Fibroblast of the aortic adventitia (primary cell): Measurements from ENCODE around the gene UTF1. TPM values are rescaled to one million over a fixed set of nuclear protein-coding genes. Genes with fewer than 3 reads are reported as not detected.

ENCODE experiments used
- DNase-seq: peaks from one replicate; pipeline ENCODE4 v3.0.0-alpha.2; 2010; ENCODE audit warnings: low read depth
- H3K4me3 ChIP-seq: 2 replicates; pipeline ENCODE4 v1.5.1; 2011; ENCODE audit warnings: low read depth, mild to moderate bottlenecking, control low read depth, low read length, moderate library complexity
- CTCF ChIP-seq: IDR thresholded peaks from 2 replicates; pipeline ENCODE4 v1.5.1; 2011; ENCODE audit warnings: mild to moderate bottlenecking, low read length, control low read depth, inconsistent platforms; ENCODE audit not compliant: insufficient read depth
- total RNA-seq: library from RNA; depleted of rRNA; stranded (reverse); fragments of >200 nt; gene quantifications from 2 replicates; pipeline ENCODE4 v1.2.3, GENCODE V29; 2012; ENCODE audit warnings: low replicate concordance

UTF1 gene
- total RNA-seq, 1 donor, result not detected

- H3K4me3 ChIP-seq, result no peak overlapping the region
- no peak for TF ChIP-seq CTCF
- no peak for DNase-seq
Measured at GRCh38 chr10:133254421-133255120, 24.6 kb downstream of the UTF1 start.

GRCh38 chr10:133255323-133255722 lies 25.3 kb downstream of the UTF1 start:
- H3K4me3 ChIP-seq, result no peak overlapping the region
- TF ChIP-seq CTCF, result no peak
- no peak for DNase-seq

DNA sequence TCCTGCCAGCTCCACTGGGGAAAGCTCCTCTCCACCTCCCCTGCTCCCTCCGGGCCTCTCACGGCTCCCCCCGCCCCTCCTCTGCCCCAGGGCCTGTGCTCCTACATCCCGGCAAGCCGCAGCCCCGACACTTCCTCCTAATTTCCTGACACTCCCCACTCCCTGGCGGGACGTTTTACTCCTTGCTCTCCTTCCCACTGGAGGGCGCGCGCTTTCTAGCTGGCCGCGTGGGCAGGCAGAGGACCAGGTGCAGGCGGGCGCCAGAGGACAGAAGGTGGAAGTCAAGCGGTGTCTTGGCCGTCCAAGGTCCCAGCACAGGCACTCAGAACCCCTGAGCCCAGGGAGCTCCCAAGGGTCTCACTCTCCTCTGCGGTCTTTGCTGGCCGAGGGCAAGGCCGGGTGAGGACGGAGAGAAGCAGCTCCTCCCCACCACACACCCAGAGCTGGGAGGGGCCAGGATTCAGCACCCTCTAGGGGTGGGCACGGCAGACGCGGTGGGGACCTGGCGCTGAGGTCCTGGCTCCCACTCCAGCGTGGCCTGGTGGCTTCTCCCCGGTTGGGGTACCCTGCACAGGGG lies 27.6 kb downstream of the UTF1 start:
- peak; percentile 50 for TF ChIP-seq CTCF
- peak; percentile 32 for DNase-seq
- no peak overlapping the region for H3K4me3 ChIP-seq

- H3K4me3 ChIP-seq, result no peak overlapping the region
- no peak for TF ChIP-seq CTCF
- no peak for DNase-seq
Measured at GRCh38 chr10:133258066-133258817, 28.2 kb downstream of the UTF1 start.

- TF ChIP-seq CTCF, result no peak
- no peak overlapping the region for H3K4me3 ChIP-seq
- DNase-seq, result peak; percentile 99
Measured at GRCh38 chr10:133258818-133259601, 29.0 kb downstream of the UTF1 start.

- TF ChIP-seq CTCF, result no peak
- no peak for DNase-seq
- H3K4me3 ChIP-seq, result no peak overlapping the region
Measured at GRCh38 chr10:133259602-133259989, 29.6 kb downstream of the UTF1 start.
